Endothelial cell of umbilical vein (primary cell): ENCODE data around the gene CPED1.

Experiments
- CTCF ChIP-seq, 2 donors: IDR thresholded peaks; 1 replicate in 1 of 2; 2 replicates in 1 of 2; pipeline ENCODE4 v1.5.1; 2011; ENCODE audit warnings: low read length in 2 of 2, mild to moderate bottlenecking in 2 of 2, moderate library complexity in 2 of 2, control low read depth in 1 of 2, inconsistent platforms in 1 of 2, low read depth in 1 of 2; ENCODE audit not compliant: insufficient read depth in 1 of 2; ENCODE audit errors: extremely low read depth in 1 of 2
- EZH2 ChIP-seq: IDR thresholded peaks from 2 replicates; pipeline ENCODE4 v1.6.1; 2012; ENCODE audit warnings: borderline replicate concordance, low read depth, mild to moderate bottlenecking, moderate library complexity, low read length, inconsistent platforms; ENCODE audit not compliant: severe bottlenecking
- FOS ChIP-seq: IDR thresholded peaks from 2 replicates; pipeline ENCODE4 v1.6.1; 2011; ENCODE audit warnings: mild to moderate bottlenecking, low read length, moderate library complexity, borderline replicate concordance; ENCODE audit not compliant: insufficient read depth
- JUN ChIP-seq: IDR thresholded peaks from 2 replicates; pipeline ENCODE4 v1.6.1; 2011; ENCODE audit warnings: borderline replicate concordance, low read depth; ENCODE audit not compliant: insufficient read length, insufficient read depth
- MYC ChIP-seq: IDR thresholded peaks from one replicate; pipeline ENCODE4 v1.6.1; 2011; ENCODE audit warnings: mild to moderate bottlenecking, low read depth, low read length
- POLR2A ChIP-seq: IDR thresholded peaks from 2 replicates; pipeline ENCODE4 v1.6.1; 2012; ENCODE audit warnings: low read depth, mild to moderate bottlenecking, control low read depth, low read length
- POLR2AphosphoS5 ChIP-seq: IDR thresholded peaks from 2 replicates; pipeline ENCODE4 v1.6.1; 2012; ENCODE audit warnings: low read depth, mild to moderate bottlenecking, control low read depth, low read length, moderate library complexity; ENCODE audit not compliant: insufficient read depth

DNA sequence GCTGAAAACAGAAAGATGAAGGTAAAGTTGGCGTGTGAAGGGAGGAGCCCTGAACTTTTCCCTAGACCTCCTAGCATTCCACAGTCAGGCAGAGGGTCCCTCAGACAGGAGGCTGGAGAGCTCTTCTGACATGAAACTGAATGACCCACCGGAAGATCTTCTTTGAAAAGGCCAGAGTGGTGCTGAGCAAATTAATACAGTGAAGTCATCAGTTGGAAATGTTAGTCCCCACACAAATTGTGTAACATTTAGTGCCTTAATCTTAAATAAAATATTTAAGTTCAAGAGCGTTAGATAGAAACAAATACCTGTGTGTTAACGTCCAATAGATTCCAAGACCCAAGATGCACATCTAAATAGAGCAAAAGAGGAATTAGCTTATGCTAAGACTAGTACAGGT lies 291.3 kb downstream of the CPED1 start:
- no peak for TF ChIP-seq POLR2A
- no peak for TF ChIP-seq CTCF (IDR thresholded peaks at IDR 0.05; ENCODE audit: extremely low read depth in 1 of 2, insufficient read depth in 1 of 2, low read depth in 1 of 2, low read length in 2 of 2)
- no peak for TF ChIP-seq POLR2AphosphoS5
- TF ChIP-seq EZH2, result no peak
- TF ChIP-seq MYC, result no peak
- TF ChIP-seq JUN, result no peak
- TF ChIP-seq FOS, result no peak
